Brain pericyte (primary cell): Measurements from ENCODE around the gene CFAP65.
A peak's percentile ranks its signal among the peaks of the same experiment; 100 is the strongest.

Experiments
- DNase-seq: peaks from one replicate; pipeline ENCODE4 v3.0.0-alpha.2; 2012; ENCODE audit warnings: low read depth, low spot score

Gene CFAP65

DNA sequence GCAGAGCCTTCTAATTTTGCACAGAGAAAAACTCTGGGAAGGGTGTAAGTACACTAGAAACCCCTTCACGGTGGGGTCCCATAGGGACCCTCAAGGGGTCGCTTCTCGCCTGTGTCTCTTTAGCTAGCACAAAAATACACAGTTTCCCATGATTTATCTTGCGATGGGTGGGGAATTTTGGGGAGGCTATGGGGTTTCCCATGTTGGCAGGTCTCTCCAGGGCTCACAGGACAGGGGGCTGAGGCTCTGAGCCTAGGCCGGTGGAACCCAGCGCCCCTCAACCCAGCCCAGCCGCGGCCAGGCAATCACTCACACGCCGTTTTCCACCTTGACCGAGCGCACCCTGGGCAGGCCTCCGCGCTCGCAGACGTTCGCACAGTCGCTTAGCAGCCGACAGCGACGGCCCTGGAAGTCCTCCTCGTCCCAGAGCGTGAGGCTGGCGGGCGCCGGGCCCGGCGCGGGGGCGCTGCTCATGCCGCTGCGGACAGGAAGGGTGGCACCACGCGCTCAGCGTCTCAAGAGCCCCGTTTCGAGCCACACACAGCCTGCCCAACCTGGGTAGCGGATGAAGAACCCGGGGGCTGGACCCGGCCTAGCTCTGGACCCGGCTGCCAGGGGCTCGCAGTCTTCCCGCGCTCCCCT lies 48.5 kb downstream of the CFAP65 start:
- DNase-seq = no peak

DNA sequence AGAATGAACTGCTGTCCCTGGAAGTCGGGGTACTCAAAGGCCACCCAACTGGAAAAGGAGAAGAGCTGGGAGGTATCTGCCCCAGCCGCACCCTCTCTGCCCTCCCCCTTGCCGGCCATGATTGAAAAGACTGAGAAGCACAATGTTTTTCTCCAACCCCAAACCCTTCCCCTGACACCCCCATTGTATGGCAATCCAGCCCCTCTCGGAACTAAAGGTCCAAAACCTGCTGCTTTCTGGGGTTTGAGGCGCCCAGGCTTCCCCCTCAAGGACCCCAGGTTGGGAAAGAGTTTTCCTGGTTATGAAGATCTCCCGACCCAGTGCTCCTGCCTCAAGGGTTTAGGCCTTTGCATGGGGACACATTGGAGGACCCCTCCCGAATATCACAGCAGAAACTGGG lies 49.1 kb downstream of the CFAP65 start:
- no peak for DNase-seq

DNA sequence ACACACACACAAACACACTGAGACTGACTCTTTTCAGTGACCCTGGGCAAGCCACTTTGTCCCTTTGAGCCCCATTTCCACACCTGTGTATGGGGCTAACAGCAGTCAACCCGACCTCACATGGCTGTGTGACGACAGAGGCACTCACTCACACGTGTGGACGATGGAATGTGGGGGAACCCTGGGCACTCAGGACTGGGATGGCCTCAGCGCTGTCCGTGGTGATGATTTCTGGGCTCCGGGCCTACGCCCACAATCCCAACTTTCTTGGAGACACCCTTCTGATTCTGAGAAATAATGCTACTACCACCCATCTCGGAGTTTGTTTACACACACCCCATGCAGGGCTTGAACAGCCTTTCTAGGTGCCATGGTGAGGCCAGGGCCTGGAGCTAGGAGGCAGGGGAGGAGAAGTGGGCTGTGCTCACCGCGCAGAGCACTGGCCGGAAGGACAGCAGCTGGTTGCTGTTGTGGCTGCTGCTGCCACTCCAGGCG lies 49.6 kb downstream of the CFAP65 start:
- DNase-seq = no peak

DNA sequence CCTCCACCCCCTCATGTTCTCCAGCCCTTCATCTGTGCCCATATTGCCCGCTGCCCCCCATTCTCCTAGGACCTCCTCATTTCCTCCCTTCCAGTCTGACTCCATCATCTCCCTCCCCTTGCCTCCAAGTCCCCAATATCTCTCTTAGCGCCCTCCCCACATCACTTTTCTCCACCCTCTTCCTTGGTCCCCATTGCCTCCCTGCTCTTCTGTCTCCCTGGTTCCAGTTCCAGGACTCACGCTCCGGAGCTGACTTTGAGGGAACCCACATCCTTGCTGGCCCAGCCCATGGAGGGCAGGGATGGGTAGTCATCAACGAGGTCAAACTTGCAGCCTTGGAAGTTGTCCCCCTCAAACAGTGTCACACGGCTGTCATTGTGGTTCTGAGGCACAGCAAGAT lies 50.7 kb downstream of the CFAP65 start:
- no peak for DNase-seq

- DNase-seq = no peak
Measured at GRCh38 chr2:218990052-218990451, 51.3 kb downstream of the CFAP65 start.

- no peak for DNase-seq
Measured at GRCh38 chr2:218988650-218989049, 52.7 kb downstream of the CFAP65 start.

DNA sequence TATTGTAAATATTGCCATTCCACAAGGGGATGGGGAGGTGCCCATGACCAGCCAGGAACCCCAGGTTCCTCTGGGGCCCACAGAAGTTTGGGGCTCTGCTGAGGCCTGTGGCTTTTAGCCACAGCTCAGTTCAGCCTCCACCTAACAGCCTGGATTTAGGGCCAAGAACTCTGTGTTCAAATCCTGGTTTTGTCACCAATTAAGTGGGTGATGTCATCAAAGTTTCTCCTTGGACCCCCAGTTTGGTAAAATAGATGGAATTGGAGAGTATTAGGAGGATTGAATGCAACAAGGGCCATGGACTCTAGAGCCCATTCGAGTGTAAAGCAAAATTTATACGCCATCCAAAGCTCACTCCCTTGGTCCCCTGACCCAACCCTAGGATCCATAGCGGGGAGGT lies 53.2 kb downstream of the CFAP65 start:
- DNase-seq = no peak

GRCh38 chr2:218986148-218986761 lies 55.1 kb downstream of the CFAP65 start:
- no peak for DNase-seq

DNA sequence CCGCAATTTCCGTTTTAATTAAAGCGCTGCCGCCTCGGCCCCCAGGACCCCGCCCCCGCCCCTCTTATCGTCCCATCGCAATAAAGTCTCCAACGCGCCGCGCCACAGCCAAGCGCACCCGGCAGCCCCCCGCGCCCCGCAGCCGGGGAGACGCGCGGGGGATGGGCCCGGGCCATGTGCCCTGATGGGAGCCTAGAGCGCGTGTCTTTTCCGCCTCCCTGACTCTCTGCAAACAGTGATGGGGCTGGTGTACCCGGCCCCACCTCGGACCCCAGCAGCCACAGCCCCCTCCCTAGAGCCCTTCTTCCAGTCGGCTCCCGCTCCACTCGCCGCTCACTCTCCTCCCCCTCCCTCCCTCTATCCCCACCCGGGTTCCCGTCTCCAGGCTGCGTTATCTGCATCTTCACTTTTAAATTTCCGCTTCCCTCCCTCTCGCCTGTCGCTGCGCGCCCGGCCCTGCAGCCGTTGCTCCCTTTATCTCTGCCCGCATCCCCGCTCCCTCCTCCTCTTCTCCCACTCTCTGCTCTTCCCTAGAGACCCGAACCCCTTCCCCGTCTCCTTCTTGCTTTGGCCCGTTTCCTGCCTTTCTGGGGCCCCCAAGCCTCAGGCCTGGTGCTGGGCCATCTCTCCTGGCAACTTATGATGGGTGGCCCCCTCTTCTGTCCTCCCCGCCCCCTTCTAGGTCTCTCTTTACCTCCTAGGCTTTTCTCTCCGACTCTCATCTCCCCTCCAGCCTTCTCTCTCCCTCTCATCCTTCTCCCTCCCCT lies 55.8 kb downstream of the CFAP65 start:
- no peak for DNase-seq

DNA sequence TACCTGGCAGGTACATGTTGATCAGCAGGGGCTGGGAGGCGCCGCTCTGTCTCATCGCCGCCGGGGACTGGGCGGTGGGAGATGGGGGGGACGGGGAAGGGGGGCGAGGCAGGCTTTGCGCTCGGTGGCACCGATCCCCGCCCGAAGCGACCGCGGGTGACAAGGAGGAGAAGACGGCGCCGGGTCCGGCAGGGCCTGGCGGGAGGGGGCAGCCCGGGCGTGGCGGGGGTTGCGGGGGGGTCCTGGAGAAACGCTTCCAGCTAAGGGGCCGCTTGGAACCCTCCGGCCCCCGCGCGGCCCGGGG lies 56.3 kb downstream of the CFAP65 start, which contains the start of gene FEV:
FEV (minus strand) TSS at position 164 of the 304 bp plus-strand sequence; CDS start at position 55, 109 bp downstream.
- DNase-seq = no peak

- no peak for DNase-seq
Measured at GRCh38 chr2:218984239-218985020, 56.9 kb downstream of the CFAP65 start.

GRCh38 chr2:218983934-218984238 lies 57.4 kb downstream of the CFAP65 start:
- no peak for DNase-seq

GRCh38 chr2:218983263-218983933 lies 57.9 kb downstream of the CFAP65 start:
- no peak for DNase-seq

- no peak for DNase-seq
Measured at GRCh38 chr2:218982586-218983262, 58.6 kb downstream of the CFAP65 start.

DNA sequence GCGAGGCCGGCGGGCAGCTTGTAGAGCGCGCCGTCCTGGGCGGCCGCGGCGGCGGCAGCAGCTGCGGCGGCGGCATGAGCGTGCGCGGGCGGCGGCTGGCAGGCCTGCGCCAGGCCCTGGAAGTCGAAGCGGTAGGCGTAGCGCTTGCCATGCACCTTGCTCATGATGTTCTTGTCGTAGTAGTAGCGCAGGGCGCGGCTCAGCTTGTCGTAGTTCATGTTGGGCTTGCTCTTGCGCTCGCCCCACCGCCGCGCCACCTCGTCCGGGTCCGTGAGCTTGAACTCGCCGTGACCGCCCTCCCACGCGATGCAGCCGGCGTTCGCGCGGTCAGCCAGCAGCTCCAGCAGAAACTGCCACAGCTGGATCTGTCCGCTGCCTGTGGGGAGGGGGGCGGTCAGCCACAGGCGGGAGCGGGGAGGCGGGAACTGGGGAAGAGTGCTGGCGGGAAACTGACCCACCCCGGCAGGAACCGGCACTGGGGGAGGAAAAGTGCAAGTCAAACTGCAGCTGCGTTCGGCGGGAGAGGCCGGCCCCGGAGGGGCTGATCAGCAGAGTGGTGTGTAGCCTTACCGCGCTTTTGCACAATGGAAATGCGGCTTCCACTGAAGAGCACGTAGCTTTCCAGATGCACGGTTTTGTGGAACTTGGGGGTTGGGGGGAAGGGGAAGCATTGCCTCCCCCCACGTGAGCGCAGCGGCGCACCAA lies 59.3 kb downstream of the CFAP65 start:
- DNase-seq = no peak

GRCh38 chr2:218981390-218981880 lies 59.9 kb downstream of the CFAP65 start:
- no peak for DNase-seq

DNA sequence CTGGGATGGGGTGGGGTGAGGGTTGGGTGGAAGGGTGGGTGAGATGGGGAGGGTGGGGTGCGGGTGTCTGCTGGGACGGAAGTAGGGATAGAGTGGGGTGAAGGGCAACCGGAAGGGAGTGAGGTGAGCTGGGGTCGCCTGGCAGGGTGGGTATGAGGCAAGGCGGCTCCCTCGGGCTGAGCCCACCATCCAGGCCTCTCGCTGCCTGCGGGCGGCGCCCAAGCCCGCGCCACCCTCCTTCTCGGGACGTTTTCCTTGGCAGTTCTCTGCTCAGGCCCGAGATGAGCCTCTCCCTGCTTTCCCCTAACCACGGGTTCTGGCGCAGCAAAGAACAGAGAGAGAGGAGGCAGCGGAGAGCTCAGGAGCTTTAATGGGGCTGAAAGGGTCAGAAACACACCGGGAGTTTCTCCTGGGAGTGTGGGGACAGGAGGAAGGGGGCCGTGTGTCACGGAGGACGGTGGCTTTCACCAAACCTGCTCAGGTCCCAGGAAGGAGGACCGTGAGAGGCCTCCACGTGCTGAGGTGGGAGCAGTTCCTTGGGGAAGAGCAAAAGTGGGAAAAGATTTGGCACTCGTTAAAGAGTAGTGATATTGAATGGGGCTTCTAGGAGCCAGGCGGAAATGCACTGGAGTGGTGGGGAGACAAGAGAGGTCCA lies 60.5 kb downstream of the CFAP65 start:
- no peak for DNase-seq

DNA sequence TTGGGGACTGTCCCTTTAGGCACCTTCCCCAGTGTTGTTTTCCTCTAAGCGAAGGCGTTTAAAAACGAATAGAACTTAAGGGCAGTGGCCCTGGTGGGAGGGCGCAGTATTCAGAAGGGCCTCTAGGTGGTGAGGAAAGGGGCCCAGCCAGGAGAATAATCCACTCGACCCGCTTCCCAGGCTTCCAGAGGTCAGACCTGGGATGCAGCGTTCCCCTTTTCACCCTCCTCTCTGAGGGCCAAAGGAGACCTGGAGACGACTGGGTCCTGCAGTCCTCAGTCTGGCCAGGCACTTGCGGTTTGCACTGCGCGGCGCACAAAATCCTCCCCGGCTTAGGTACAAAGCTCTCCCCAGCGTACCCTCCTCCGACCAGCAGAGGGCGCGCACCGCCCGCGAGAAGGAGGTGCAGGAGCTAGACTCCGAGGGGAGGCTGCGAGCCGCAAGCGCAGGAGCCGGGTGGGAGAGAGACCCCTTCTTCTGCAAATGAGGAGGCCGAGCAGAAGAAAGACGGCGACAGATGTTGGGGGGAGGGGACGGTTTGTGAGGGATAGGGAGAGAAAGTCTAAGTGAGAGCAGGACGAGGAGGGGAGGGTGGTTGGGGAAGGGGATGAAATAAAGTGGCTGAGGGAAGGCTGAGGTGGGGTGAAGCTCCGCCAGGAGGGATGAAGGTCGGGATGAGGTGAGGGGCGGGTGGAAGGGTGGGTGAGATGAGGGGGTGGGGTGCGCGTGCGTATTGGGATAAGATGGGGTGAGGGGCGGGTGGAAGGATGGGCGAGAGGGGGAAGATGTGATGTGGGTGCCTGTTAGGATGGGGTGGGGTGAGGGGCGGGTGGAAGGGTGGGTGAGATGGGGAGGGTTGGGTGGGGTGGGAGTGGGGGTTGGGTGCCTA lies 61.2 kb downstream of the CFAP65 start:
- DNase-seq = peak; percentile 29
